ENCODE measurements around the gene RSPH6A.

DNA sequence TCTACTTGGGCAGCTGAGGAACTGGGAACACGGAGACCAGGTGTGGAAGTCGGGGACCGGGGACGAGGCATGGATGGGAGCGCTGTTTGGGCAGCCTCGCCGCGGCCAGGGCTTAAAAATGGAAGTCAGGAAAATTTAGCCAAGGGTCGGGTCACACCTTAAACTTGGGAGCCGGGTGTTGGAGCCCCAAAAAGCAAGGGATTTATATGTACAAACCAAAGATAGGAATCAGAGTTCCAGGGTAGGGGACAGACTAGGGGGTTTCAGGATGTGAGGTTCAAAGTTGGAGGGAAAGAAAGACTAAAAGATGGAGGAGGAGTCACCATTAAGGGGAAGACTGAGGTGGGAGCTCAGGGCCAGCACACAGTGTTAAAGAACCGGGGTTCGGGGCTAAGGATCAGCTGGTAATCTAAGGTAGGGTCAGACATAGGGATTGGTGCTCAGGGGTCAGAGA lies 49.5 kb upstream of the RSPH6A start:
- no peak for TF ChIP-seq POLR2AphosphoS5 (IDR thresholded peaks at IDR 0.05)
- no peak for TF ChIP-seq POLR2A (IDR thresholded peaks at IDR 0.05; ENCODE audit: low read depth)
- TF ChIP-seq, protein P1, sequence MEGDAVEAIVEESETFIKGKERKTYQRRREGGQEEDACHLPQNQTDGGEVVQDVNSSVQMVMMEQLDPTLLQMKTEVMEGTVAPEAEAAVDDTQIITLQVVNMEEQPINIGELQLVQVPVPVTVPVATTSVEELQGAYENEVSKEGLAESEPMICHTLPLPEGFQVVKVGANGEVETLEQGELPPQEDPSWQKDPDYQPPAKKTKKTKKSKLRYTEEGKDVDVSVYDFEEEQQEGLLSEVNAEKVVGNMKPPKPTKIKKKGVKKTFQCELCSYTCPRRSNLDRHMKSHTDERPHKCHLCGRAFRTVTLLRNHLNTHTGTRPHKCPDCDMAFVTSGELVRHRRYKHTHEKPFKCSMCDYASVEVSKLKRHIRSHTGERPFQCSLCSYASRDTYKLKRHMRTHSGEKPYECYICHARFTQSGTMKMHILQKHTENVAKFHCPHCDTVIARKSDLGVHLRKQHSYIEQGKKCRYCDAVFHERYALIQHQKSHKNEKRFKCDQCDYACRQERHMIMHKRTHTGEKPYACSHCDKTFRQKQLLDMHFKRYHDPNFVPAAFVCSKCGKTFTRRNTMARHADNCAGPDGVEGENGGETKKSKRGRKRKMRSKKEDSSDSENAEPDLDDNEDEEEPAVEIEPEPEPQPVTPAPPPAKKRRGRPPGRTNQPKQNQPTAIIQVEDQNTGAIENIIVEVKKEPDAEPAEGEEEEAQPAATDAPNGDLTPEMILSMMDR (IDR thresholded peaks at IDR 0.05), result no peak
- TF ChIP-seq EP300 (IDR thresholded peaks at IDR 0.05), result no peak
